NCI-H1930 (cell line): ENCODE results near the gene GSTT4.
"Not testable (repeated sequence)": the region's sequence is repeated elsewhere in the genome, so short reads cannot be mapped to it uniquely, and the experiment has no call there.

Experiments
- DNase-seq, 2 experiments: peaks; one replicate each; lab custom pipeline; 2025; lab: John Stamatoyannopoulos, UW

The GSTT4 gene

GRCh38 chr22:24025475-24025874 lies 20.2 kb upstream of the GSTT4 start:
- no peak for DNase-seq

- DNase-seq, result no peak
These were observed 19.1 kb upstream of the GSTT4 start for GRCh38 chr22:24024354-24024753.

GRCh38 chr22:24023204-24023789 lies 18.0 kb upstream of the GSTT4 start:
- no peak for DNase-seq

GRCh38 chr22:24021304-24021703 lies 16.1 kb upstream of the GSTT4 start:
- DNase-seq, result no peak

GRCh38 chr22:24016156-24016555 lies 10.9 kb upstream of the GSTT4 start:
- DNase-seq, result no peak

- DNase-seq, result no peak
These were observed 6.4 kb upstream of the GSTT4 start for GRCh38 chr22:24011735-24012068.

GRCh38 chr22:24010018-24010391 lies 4.8 kb upstream of the GSTT4 start:
- DNase-seq, result no peak

GRCh38 chr22:24009227-24010017 lies 4.2 kb upstream of the GSTT4 start:
- no peak for DNase-seq

- no peak for DNase-seq
These were observed 3.4 kb upstream of the GSTT4 start for GRCh38 chr22:24008381-24009226.

- DNase-seq, result no peak
These were observed 2.7 kb upstream of the GSTT4 start for GRCh38 chr22:24008022-24008283.

GRCh38 chr22:24007253-24008021 lies 2.2 kb upstream of the GSTT4 start:
- no peak for DNase-seq

- no peak for DNase-seq
These were observed 1.6 kb upstream of the GSTT4 start for GRCh38 chr22:24006914-24007214.

GRCh38 chr22:24006207-24006913 lies 1.1 kb upstream of the GSTT4 start:
- DNase-seq, result no peak

GRCh38 chr22:24003887-24004286 lies 1.4 kb downstream of the GSTT4 start:
- no peak for DNase-seq

GRCh38 chr22:24002851-24003250 lies 2.4 kb downstream of the GSTT4 start:
- no peak for DNase-seq

GRCh38 chr22:24002272-24002671 lies 3.0 kb downstream of the GSTT4 start:
- DNase-seq, result no peak

GRCh38 chr22:24001314-24001713 lies 3.9 kb downstream of the GSTT4 start:
- no peak for DNase-seq

GRCh38 chr22:23999779-24000178 lies 5.5 kb downstream of the GSTT4 start:
- not testable (repeated sequence) for DNase-seq

- no peak for DNase-seq
These were observed 8.2 kb downstream of the GSTT4 start for GRCh38 chr22:23997092-23997491.

- not testable (repeated sequence) for DNase-seq
These were observed 11.6 kb downstream of the GSTT4 start for GRCh38 chr22:23993581-23994177.

GRCh38 chr22:23993080-23993479 lies 12.2 kb downstream of the GSTT4 start:
- DNase-seq, result not testable (repeated sequence)
